ENCODE results near the gene FRMPD1. TPM values are rescaled to one million over a fixed set of nuclear protein-coding genes. Genes with fewer than 3 reads are reported as not detected.

FRMPD1 gene
- total and polyA plus RNA-seq, 10 of the 15 experiments (the other 5 are each of a cell fraction or from before 2014, with no cell fraction given), result 0.01 to 0.08 (median 0.05) TPM; not detected in 6

DNA sequence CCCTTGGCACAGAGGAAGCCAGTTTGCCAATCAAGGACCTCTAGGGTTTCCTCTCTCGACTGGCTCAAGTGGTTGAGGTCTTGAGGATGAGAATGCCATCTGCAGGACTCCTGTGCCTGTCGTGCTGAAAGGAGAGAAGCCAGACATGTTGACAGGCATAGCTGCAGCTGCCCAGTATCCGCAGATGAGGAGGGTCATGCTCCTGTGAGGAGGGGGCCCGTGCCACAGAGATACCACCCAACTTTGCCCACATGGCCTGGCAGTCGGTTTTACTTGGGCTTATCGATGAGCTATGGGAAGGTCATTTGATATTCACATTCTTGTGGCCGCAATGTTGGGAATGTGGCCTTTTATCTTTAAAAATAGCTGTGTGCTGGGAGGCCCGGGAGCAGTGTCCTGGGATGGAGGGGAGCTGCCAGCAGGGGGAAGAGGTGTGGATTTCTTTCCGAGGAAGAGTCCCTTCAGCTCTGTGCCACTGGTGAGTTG is 17.4 kb downstream of the FRMPD1 start (continued):
- TF ChIP-seq, protein P1, sequence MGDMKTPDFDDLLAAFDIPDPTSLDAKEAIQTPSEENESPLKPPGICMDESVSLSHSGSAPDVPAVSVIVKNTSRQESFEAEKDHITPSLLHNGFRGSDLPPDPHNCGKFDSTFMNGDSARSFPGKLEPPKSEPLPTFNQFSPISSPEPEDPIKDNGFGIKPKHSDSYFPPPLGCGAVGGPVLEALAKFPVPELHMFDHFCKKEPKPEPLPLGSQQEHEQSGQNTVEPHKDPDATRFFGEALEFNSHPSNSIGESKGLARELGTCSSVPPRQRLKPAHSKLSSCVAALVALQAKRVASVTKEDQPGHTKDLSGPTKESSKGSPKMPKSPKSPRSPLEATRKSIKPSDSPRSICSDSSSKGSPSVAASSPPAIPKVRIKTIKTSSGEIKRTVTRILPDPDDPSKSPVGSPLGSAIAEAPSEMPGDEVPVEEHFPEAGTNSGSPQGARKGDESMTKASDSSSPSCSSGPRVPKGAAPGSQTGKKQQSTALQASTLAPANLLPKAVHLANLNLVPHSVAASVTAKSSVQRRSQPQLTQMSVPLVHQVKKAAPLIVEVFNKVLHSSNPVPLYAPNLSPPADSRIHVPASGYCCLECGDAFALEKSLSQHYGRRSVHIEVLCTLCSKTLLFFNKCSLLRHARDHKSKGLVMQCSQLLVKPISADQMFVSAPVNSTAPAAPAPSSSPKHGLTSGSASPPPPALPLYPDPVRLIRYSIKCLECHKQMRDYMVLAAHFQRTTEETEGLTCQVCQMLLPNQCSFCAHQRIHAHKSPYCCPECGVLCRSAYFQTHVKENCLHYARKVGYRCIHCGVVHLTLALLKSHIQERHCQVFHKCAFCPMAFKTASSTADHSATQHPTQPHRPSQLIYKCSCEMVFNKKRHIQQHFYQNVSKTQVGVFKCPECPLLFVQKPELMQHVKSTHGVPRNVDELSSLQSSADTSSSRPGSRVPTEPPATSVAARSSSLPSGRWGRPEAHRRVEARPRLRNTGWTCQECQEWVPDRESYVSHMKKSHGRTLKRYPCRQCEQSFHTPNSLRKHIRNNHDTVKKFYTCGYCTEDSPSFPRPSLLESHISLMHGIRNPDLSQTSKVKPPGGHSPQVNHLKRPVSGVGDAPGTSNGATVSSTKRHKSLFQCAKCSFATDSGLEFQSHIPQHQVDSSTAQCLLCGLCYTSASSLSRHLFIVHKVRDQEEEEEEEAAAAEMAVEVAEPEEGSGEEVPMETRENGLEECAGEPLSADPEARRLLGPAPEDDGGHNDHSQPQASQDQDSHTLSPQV (IDR thresholded peaks at IDR 0.05), result no peak
- TF ChIP-seq SRF (IDR thresholded peaks at IDR 0.05; ENCODE audit: low read depth in 2 of 2, low read length in 2 of 2), result no peak
- TF ChIP-seq, protein P2, sequence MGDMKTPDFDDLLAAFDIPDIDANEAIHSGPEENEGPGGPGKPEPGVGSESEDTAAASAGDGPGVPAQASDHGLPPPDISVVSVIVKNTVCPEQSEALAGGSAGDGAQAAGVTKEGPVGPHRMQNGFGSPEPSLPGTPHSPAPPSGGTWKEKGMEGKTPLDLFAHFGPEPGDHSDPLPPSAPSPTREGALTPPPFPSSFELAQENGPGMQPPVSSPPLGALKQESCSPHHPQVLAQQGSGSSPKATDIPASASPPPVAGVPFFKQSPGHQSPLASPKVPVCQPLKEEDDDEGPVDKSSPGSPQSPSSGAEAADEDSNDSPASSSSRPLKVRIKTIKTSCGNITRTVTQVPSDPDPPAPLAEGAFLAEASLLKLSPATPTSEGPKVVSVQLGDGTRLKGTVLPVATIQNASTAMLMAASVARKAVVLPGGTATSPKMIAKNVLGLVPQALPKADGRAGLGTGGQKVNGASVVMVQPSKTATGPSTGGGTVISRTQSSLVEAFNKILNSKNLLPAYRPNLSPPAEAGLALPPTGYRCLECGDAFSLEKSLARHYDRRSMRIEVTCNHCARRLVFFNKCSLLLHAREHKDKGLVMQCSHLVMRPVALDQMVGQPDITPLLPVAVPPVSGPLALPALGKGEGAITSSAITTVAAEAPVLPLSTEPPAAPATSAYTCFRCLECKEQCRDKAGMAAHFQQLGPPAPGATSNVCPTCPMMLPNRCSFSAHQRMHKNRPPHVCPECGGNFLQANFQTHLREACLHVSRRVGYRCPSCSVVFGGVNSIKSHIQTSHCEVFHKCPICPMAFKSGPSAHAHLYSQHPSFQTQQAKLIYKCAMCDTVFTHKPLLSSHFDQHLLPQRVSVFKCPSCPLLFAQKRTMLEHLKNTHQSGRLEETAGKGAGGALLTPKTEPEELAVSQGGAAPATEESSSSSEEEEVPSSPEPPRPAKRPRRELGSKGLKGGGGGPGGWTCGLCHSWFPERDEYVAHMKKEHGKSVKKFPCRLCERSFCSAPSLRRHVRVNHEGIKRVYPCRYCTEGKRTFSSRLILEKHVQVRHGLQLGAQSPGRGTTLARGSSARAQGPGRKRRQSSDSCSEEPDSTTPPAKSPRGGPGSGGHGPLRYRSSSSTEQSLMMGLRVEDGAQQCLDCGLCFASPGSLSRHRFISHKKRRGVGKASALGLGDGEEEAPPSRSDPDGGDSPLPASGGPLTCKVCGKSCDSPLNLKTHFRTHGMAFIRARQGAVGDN (IDR thresholded peaks at IDR 0.05), result no peak
- no peak for TF ChIP-seq SUPT20H (IDR thresholded peaks at IDR 0.05; ENCODE audit: borderline replicate concordance, control insufficient read depth, low read depth, low read length)
- no peak for TF ChIP-seq BHLHE40 (IDR thresholded peaks at IDR 0.05; ENCODE audit: borderline replicate concordance in 1 of 2, low read depth in 2 of 2, low read length in 1 of 2)
- TF ChIP-seq EP300 (IDR thresholded peaks at IDR 0.05; ENCODE audit: borderline replicate concordance in 1 of 2, control insufficient read depth in 1 of 2, low read depth in 2 of 2, low read length in 2 of 2), result no peak
- no peak for TF ChIP-seq ESRRA (IDR thresholded peaks at IDR 0.05; ENCODE audit: low read length)
- TF ChIP-seq PML (IDR thresholded peaks at IDR 0.05; ENCODE audit: low read length), result no peak
- TF ChIP-seq TCF7 (IDR thresholded peaks at IDR 0.05; ENCODE audit: borderline replicate concordance), result no peak
- TF ChIP-seq, protein P3, sequence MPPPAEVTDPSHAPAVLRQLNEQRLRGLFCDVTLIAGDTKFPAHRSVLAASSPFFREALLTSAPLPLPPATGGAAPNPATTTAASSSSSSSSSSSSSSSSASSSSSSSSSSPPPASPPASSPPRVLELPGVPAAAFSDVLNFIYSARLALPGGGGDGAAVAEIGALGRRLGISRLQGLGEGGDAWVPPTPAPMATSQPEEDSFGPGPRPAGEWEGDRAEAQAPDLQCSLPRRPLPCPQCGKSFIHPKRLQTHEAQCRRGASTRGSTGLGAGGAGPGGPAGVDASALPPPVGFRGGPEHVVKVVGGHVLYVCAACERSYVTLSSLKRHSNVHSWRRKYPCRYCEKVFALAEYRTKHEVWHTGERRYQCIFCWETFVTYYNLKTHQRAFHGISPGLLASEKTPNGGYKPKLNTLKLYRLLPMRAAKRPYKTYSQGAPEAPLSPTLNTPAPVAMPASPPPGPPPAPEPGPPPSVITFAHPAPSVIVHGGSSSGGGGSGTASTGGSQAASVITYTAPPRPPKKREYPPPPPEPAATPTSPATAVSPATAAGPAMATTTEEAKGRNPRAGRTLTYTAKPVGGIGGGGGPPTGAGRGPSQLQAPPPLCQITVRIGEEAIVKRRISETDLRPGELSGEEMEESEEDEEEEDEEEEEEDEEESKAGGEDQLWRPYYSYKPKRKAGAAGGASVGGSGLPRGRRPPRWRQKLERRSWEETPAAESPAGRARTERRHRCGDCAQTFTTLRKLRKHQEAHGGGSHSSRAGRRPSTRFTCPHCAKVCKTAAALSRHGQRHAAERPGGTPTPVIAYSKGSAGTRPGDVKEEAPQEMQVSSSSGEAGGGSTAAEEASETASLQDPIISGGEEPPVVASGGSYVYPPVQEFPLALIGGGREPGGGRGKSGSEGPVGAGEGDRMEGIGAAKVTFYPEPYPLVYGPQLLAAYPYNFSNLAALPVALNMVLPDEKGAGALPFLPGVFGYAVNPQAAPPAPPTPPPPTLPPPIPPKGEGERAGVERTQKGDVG (CRISPR knock-in tag; IDR thresholded peaks at IDR 0.05), result no peak

Data from GM12878 (cell line).